IMR-90 (cell line): ENCODE measurements around the gene CABP7. TPM values are rescaled to one million over a fixed set of nuclear protein-coding genes. Genes with fewer than 3 reads are reported as not detected.

ENCODE experiments used
- ATAC-seq: fragments of 200-7000 bp; cut with Tn5 transposase; 2 replicates; pipeline ENCODE4 v1.9.1; 2020; ENCODE audit warnings: low read depth, mild to moderate bottlenecking, moderate library complexity
- BruUV-seq: library from RNA; stranded (reverse); fragments of 400-500 nt; replicated peaks from 2 replicates; lab custom pipeline; 2021; lab: Mats Ljungman, UMichigan
- CTCF ChIA-PET: fragments of 300-600 bp; formaldehyde crosslinking; extraction: SDS; loops from one replicate; lab custom pipeline; 2021; ENCODE audit warnings: antibody characterized with exemption; lab: Yijun Ruan, JAX
- POLR2A ChIA-PET: fragments of 300-600 bp; sonication (Branson Sonifier 250); formaldehyde crosslinking; loops from one replicate; lab custom pipeline; 2022; ENCODE audit warnings: antibody characterized with exemption; ENCODE audit not compliant: unreplicated experiment; lab: Charles Lee
- DNase-seq: peaks from one replicate; pipeline ENCODE4 v3.0.0; 2013
- H2AFZ ChIP-seq: replicated peaks from 2 replicates; pipeline ENCODE3; 2013; ENCODE audit warnings: low read length, mild to moderate bottlenecking; ENCODE audit not compliant: poor library complexity
- H2AK5ac ChIP-seq: 2 replicates; pipeline ENCODE4 v1.6.1; 2013; ENCODE audit warnings: low read depth, low read length, inconsistent platforms
- H2AK9ac ChIP-seq: replicated peaks from 2 replicates; pipeline ENCODE3; 2013; ENCODE audit warnings: mild to moderate bottlenecking, low read depth, low read length, moderate library complexity; ENCODE audit not compliant: poor library complexity
- H2BK120ac ChIP-seq: 2 replicates; pipeline ENCODE4 v1.6.1; 2013; ENCODE audit warnings: low read depth, low read length, inconsistent platforms
- H2BK15ac ChIP-seq: 3 replicates; pipeline ENCODE4 v1.6.1; 2013; ENCODE audit warnings: low read depth, low read length, inconsistent platforms
- H2BK20ac ChIP-seq: 2 replicates; pipeline ENCODE4 v1.6.1; 2013; ENCODE audit warnings: low read depth, mild to moderate bottlenecking, inconsistent platforms, low read length, moderate library complexity
- H2BK5ac ChIP-seq: 2 replicates; pipeline ENCODE4 v1.6.1; 2013; ENCODE audit warnings: mild to moderate bottlenecking, low read depth, low read length, inconsistent platforms; ENCODE audit not compliant: poor library complexity, severe bottlenecking
- H3K14ac ChIP-seq: replicated peaks from 2 replicates; pipeline ENCODE4 v1.6.1; 2013; ENCODE audit warnings: low read depth, low read length, inconsistent platforms
- H3K18ac ChIP-seq: 2 replicates; pipeline ENCODE4 v1.6.1; 2013; ENCODE audit warnings: low read depth, low read length, control low read depth
- H3K23ac ChIP-seq: 2 replicates; pipeline ENCODE4 v1.6.1; 2013; ENCODE audit warnings: low read depth, low read length, inconsistent platforms
- H3K27ac ChIP-seq: 2 replicates; pipeline ENCODE4 v1.5.1; 2013; ENCODE audit warnings: mild to moderate bottlenecking, control low read depth, low read length; ENCODE audit not compliant: insufficient read depth
- H3K27me3 ChIP-seq: 2 replicates; pipeline ENCODE4 v1.6.1; 2013; ENCODE audit warnings: low read length; ENCODE audit not compliant: control insufficient read depth, insufficient read depth
- H3K36me3 ChIP-seq: 2 replicates; pipeline ENCODE4 v1.6.1; 2013; ENCODE audit warnings: low read length, mixed read lengths; ENCODE audit not compliant: control insufficient read depth, insufficient read depth
- H3K4ac ChIP-seq: 2 replicates; pipeline ENCODE4 v1.6.1; 2013; ENCODE audit warnings: low read depth, low read length, inconsistent platforms
- H3K4me1 ChIP-seq: 2 replicates; pipeline ENCODE4 v1.6.1; 2013; ENCODE audit warnings: low read length, mixed read lengths; ENCODE audit not compliant: control insufficient read depth, insufficient read depth
- H3K4me2 ChIP-seq: 2 replicates; pipeline ENCODE4 v1.6.1; 2013; ENCODE audit warnings: low read depth, mild to moderate bottlenecking, control low read depth, low read length, moderate library complexity
- H3K4me3 ChIP-seq: 2 replicates; pipeline ENCODE4 v1.5.1; 2013; ENCODE audit warnings: low read depth, mild to moderate bottlenecking, control low read depth, low read length, moderate library complexity; ENCODE audit not compliant: insufficient read depth
- H3K56ac ChIP-seq: 2 replicates; pipeline ENCODE4 v1.6.1; 2013; ENCODE audit warnings: low read length, inconsistent platforms; ENCODE audit not compliant: insufficient read depth; ENCODE audit errors: extremely low read depth
- H3K79me1 ChIP-seq, 2 experiments: 2 replicates each; pipeline ENCODE4 v1.6.1; 2013; ENCODE audit warnings: low read length in 2 of 2, inconsistent platforms in 1 of 2, low read depth in 1 of 2
- H3K9ac ChIP-seq: 2 replicates; pipeline ENCODE4 v1.6.1; 2013; ENCODE audit warnings: low read depth, low read length, control low read depth
- H3K9me1 ChIP-seq: 2 replicates; pipeline ENCODE4 v1.6.1; 2013; ENCODE audit warnings: low read length, inconsistent platforms; ENCODE audit not compliant: insufficient read depth
- H3K9me3 ChIP-seq: 2 replicates; pipeline ENCODE4 v1.6.1; 2013; ENCODE audit warnings: low read length; ENCODE audit not compliant: control insufficient read depth, insufficient read depth
- H4K20me1 ChIP-seq: 2 replicates; pipeline ENCODE4 v1.6.1; 2013; ENCODE audit warnings: low read length, inconsistent platforms; ENCODE audit not compliant: insufficient read depth
- H4K5ac ChIP-seq: 2 replicates; pipeline ENCODE4 v1.6.1; 2013; ENCODE audit warnings: mild to moderate bottlenecking, low read depth, low read length, control low read depth
- H4K8ac ChIP-seq, 2 experiments: 2 replicates each; pipeline ENCODE4 v1.6.1; 2013; ENCODE audit warnings: low read depth in 2 of 2, low read length in 2 of 2, control low read depth in 1 of 2, inconsistent platforms in 1 of 2
- H4K91ac ChIP-seq: 2 replicates; pipeline ENCODE4 v1.6.1; 2013; ENCODE audit warnings: low read depth, low read length, inconsistent platforms; ENCODE audit not compliant: insufficient read depth
- RAD21 ChIP-seq: IDR thresholded peaks from 2 replicates; pipeline ENCODE4 v1.6.1; 2012; ENCODE audit warnings: low read length, improper control_type of control experiment
- USF2 ChIP-seq: fragments of 150-350 bp; IDR thresholded peaks from 2 replicates; pipeline ENCODE4 v1.6.1; 2017; ENCODE audit warnings: mild to moderate bottlenecking, antibody characterized with exemption, low read length, low read depth
- WGBS, 2 experiments: methylation state at CpG; one replicate each; pipeline versions ENCODE4 v1.1.5 to v1.1.7; 2013; ENCODE audit warnings: missing lambda C conversion rate in 2 of 2; ENCODE audit not compliant: insufficient read length in 1 of 2; ENCODE audit errors: extremely low coverage in 2 of 2; 5-methylcytosine and 5-hydroxymethylcytosine counted together
- dilution Hi-C: fragments of 300-500 bp; cut with HindIII; formaldehyde crosslinking; loops from one replicate; pipeline ENCODE4 v1.14.3; 2018; ENCODE audit warnings: low sequenced_read_pairs; ENCODE audit not compliant: unreplicated experiment
- in situ Hi-C: fragments of 300-500 bp; cut with MboI; formaldehyde crosslinking; loops from 3 replicates; pipeline ENCODE4 v1.14.3; 2019; ENCODE audit warnings: low sequenced_read_pairs, inconsistent platforms, mixed read lengths
- intact Hi-C: fragments of 100-400 bp; cut with micrococcal nuclease; formaldehyde crosslinking; loops from 2 replicates; pipeline ENCODE4 v1.10.0; 2022
- polyA plus RNA-seq, 3 experiments: library from polyadenylated mRNA; depleted of rRNA; stranded (reverse); fragments of >200 nt; gene quantifications; 2 replicates each; pipeline ENCODE4 v1.2.3, GENCODE V29; 2012; ENCODE audit warnings: low replicate concordance in 1 of 3
- total RNA-seq: library from RNA; depleted of rRNA; stranded (reverse); fragments of >200 nt; gene quantifications from 2 replicates; pipeline ENCODE4 v1.2.3, GENCODE V29; 2012

CABP7 gene
- total and polyA plus RNA-seq, 2 of the 4 experiments (the other 2 are of a cell fraction), result under 0.01 to 0.03 TPM

GRCh38 chr22:29710922-29711593, 8.7 kb upstream of the CABP7 start:
- H3K9ac ChIP-seq, result no peak overlapping the region
- CTCF ChIA-PET, result no interaction called here
- intact Hi-C loops, result no loop called here
- no peak overlapping the region for H2AK9ac ChIP-seq
- whole genome bisulfite sequencing, 2 experiments, result no CpG with 5 or more reads among the region's 18 CpGs
- no peaks in the 10 kb centered on the region for H3K79me1 ChIP-seq
- BruUV-seq, result no TSS peak
- no peaks in the 10 kb centered on the region for H3K36me3 ChIP-seq
- ATAC-seq, result no peak
- POLR2A ChIA-PET, result no interaction called here
- dilution Hi-C loops, result no loop called here
- no peak overlapping the region for H3K27ac ChIP-seq
- no peak overlapping the region for H3K18ac ChIP-seq
- no peak overlapping the region for H3K56ac ChIP-seq
- H2BK120ac ChIP-seq, result no peak overlapping the region
- no peak overlapping the region for H2AFZ ChIP-seq
- in situ Hi-C loops, result no loop called here
- H3K4me1 ChIP-seq, result no peaks in the 10 kb centered on the region
- no peak overlapping the region for H4K8ac ChIP-seq
- H3K4ac ChIP-seq, result no peak overlapping the region
- peaks cover 67% of the 10 kb centered on the region for H3K27me3 ChIP-seq
- no peak overlapping the region for H2BK15ac ChIP-seq
- no peak overlapping the region for H4K5ac ChIP-seq
- H2BK20ac ChIP-seq, result no peak overlapping the region
- no peak overlapping the region for H2BK5ac ChIP-seq
- H3K14ac ChIP-seq, result no peak overlapping the region
- no peaks in the 10 kb centered on the region for H3K9me3 ChIP-seq
- DNase-seq, result no peak
- TF ChIP-seq USF2 (no peak), RAD21 (no peak)
- H4K91ac ChIP-seq, result no peak overlapping the region
- H2AK5ac ChIP-seq, result no peak overlapping the region
- H3K4me3 ChIP-seq, result no peak overlapping the region
- H3K4me2 ChIP-seq, result no peak overlapping the region
- H3K23ac ChIP-seq, result no peak overlapping the region
- H4K20me1 ChIP-seq, result no peaks in the 10 kb centered on the region
- no peaks in the 10 kb centered on the region for H3K9me1 ChIP-seq
